Globus pallidus (tissue), 1 donor: Measurements from ENCODE around the gene C20orf144.
"Not testable (repeated sequence)": the region's sequence is repeated elsewhere in the genome, so short reads cannot be mapped to it uniquely, and the experiment has no call there.

Experiments
- DNase-seq: peaks from one replicate; pipeline ENCODE4 v3.0.0-alpha.2; 2015; ENCODE audit warnings: low spot score

The C20orf144 gene

DNA sequence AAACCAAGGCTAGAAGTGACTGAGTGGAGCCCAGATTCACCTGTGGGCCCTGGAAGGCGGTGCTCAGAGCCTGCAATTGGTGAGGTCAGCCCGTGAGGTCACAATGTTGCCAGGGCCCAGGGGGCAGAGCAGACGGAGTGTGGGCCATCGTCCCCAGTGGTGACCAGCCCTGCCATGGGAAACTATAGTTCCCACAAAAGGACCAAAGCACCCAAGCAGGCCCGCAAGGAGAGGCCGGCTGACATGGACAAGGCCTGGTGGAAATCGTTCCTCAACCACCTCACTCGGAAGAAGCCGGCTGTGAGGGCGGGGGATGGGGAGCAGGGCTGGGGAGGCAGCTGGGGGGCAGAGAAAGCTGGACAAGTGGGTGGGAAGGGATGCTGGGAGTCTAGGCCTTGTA, at the start of gene C20orf144:
TSS of gene C20orf144 (plus strand) at position 156 of the 400 bp plus-strand sequence. CDS start at position 175, 19 bp downstream.
- no peak for DNase-seq

DNA sequence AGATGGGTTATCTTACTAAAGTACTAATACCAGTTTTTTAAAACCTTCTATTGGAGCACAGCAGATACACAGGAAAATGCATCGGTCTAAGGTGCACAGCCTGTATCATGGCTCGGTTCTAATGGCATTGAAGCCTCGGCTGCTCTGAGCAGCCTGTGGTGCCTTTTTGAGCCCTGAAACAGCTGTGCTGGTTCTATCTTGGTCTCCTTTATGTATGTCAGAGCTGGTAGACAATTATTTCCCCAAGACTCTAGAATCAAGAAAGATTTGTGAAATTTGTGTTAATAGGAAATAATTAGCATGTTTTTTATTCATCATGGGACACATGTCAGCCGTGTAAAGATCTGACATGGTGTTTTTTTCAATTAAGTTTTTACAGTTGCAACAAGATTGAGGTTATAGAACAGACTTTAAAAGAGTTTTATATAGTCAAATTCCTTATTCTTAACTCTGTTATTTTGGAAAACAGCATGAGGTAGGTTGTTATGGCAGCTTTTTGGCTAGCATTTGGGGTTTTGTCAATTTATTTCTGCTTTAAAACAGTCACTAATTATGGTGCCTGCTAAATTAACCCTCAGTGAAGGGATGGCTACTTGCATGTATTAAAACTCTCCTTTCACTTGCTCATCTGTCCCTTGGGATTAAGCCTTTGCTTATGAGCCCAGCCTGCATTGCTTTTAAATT, 40.3 kb upstream of the C20orf144 start:
- no peak for DNase-seq

DNA sequence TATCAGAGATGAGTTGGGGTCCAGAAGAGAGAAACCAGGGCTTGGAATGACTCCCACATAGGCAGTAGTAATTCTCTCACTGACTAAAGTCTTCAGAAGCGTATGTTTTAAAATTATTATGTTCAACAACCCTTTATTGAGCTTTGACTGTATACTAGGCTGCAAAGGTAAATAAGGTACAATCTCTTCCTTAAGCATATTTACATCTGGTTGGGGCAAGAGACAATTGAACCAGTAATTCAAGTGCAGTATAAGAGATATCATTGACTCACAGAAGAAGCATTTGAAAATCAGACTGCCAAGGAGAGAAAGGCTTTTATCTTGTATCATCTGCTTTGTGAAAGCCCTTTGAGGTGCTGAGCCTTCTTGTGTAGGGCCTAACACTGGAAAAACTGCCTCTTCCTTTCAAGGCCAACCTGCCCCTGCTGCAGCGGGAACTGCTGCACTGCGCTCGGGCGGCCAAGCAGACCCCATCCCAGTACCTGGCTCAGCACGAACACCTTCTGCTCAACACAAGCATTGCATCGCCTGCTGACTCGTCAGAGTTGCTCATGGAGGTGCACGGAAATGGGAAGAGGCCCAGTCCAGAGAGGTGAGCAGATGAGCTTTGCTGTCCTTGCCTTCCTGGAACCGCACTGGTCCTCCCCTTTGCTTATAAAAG, 39.3 kb upstream of the C20orf144 start:
- no peak for DNase-seq

DNA sequence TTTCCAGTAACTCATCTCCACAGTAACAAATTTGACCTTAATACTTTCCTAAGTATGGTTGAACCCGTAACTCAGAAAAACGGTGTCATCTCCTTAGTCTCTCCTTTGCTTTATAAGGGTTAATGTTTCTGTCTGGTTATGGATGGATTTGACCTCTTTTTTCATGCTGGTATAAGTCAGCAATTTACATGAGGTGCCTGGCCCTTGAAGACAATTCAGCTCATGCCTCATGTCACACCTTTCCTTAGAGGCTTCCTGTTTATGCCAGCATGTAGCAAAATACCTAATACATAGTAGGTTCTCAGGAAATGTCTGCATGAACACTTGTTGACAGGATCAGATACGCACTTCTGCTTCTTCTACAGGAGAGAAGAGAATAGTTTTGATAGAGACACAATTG, 37.7 kb upstream of the C20orf144 start:
- DNase-seq = no peak

DNA sequence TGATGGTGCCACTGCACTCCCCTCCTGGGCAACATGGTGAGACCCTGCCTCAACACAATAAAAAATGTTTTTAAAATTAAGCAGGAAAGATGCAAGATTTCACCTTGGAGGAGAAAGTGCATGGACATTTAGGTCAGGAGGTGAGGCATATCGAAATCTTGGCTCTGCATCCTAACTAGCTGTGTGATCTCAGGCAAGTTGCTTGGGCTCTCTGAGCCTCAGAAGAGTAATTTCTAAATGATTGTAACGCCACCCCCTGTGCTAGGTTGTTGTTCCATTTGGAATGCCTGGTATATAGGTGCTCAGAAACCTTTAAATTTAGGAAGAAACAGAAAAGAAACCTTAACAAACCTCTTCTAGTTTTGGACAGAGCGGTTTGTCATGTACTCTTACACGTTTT, 35.9 kb upstream of the C20orf144 start:
- DNase-seq = no peak

- no peak for DNase-seq
Observed at GRCh38 chr20:33627577-33628216, 34.4 kb upstream of the C20orf144 start.

DNA sequence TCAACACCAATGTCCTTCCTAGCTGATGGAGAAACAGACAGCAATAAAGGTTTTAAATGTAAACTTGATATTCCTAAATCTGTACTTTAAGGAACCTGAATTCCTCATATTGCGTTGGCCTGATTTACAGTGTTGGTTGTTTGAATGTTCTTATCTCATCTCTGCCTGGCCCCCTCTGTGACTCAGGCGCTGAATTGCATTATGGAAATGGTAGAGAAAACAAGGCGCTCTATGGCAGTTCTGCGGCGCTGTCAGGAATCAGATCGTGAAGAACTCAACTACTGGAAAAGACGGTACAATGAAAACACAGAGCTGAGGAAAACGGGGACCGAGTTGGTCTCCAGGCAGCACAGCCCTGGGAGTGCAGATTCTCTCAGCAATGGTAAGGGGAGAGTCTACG, 32.6 kb upstream of the C20orf144 start:
- no peak for DNase-seq

DNA sequence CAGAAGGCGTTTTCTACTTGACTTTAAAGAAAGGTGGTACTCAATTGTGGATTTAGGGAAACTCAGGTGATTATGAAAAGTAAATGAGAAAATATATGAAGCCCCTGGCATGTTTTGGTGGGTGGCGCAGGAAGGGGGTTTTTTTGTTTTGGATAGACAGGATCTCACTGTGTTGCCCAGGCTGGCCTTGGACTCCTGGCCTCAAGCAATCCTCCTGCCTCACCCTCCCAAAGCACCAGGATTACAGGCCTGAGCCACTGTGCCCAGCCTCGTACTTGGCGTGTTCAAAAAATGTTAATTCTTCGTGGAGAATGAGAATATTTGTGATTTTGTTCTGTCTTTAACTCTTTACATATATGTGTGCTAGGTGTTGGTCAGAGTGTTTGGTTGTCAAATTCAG, 32.1 kb upstream of the C20orf144 start:
- no peak for DNase-seq

GRCh38 chr20:33630507-33630906, 31.6 kb upstream of the C20orf144 start:
- no peak for DNase-seq

DNA sequence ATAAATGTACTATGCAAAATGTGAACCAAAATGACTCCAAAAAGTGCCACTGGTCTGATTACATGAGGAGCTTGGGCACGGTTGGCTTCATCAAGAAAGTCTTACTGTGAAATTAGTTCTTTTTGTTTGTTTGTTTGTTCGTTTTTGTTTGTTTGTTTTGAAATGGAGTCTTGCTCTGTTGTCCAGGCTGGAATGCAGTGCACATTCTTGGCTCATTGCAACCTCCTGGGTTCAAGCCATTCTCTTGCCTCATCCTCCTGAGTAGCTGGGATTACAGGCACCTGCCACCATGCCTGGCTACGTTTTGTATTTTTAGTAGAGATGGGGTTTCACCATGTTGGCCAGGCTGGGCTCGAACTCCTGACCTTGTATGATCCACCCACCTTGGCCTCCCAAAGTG, 30.2 kb upstream of the C20orf144 start:
- DNase-seq = not testable (repeated sequence)

DNA sequence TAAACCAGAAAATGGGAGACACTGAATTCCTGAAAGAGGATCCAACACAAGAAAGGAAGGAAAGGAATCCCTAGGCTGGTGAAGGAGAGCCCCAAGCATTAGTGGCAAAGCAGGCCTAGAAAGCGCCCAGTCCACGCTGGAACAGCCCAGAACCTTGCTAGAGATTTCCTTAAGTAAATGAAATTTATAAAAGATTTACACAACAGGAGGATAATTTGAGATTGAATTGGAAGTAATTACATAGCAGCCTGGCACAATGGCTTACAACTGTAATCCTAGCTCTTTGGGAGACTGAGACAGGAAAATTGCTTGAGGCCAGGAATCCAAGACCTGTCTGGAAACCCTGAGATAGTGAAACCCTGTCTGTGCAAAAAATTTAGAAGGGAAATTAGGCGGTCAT, 26.8 kb upstream of the C20orf144 start:
- no peak for DNase-seq

DNA sequence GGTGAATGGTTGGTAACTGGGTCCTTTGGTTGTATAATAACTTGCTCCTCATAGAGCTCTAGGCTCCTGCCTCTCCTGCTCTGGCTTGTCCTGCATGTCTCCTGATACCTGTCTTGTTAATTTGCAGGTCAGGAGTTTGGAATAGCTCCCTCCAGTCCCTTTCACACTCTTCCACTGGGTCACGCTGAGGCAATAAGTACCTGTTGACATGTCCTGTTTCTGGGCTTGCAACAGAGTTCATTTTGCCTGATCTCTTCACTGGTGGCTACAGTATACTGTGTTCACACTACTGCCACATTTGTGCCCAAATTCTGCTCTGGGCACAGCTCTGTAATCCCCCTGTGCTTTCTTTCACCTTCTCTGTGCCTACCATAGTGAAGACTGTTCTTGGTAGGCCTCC, 25.4 kb upstream of the C20orf144 start:
- DNase-seq = no peak

- no peak for DNase-seq
Observed at GRCh38 chr20:33640287-33640686, 21.8 kb upstream of the C20orf144 start.

- DNase-seq = no peak
Observed at GRCh38 chr20:33644313-33645071, 17.6 kb upstream of the C20orf144 start.

DNA sequence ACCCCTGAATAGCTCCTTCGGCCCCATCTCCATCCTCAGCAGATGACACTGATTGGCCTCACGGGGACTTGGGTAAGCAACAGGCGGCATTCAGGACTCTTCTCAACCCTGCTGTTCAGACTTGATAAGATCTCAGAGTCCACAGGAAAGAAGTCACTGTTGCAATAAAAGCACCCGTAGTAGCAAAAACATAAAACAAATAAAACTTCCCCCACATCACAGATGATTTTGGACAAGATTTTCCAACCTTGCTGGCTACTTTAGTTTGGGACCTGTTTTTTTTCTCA, 17.1 kb upstream of the C20orf144 start:
- no peak for DNase-seq

GRCh38 chr20:33645396-33645795, 16.7 kb upstream of the C20orf144 start:
- DNase-seq = no peak

DNA sequence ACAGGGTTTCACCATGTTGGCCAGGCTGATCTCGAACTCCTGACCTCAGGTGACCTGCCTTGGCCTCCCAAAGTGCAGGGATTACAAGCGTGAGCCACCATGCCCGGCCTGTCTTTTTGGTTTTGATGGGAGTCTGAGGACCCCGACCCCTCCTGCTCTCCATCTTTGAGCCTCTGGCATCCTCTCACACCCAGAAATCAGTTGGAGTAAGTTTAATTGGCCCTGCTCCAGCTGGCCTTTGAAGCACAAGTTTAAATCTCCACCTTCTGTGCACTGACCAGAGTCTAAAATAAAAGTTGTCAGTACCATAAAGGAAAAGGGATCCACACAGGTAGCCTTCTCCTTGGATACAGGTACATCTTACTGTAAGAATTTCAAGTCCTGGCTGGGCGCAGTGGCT, 15.9 kb upstream of the C20orf144 start:
- DNase-seq = no peak

DNA sequence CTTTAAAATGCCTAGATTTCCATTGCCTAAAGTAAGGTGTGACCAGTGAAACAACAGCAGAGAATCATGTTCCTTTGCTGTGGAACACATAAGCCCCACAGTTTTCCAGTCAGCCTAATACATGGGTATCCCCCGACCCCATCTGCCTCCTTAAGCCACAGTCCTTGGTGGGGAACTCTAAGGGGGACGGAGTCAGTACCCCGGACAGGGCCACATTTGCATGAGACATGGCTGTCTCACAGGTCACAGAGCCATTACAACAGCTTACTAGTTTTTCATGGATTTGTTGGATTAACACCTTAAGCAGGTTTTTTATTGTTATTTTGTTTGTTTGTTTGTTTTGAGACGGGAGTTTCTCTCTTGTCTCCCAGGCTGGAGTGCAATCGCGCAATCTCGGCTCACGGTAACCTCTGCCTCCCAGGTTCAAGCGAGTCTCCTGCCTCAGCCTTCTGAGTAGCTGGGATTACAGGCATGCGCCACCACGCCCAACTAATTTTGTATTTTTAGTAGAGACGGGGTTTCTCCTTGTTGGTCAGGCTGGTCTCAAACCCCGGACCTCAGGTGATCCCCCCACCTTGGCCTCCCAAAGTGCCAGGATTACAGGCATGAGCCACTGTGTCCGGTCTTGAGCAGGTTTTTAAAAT, 15.0 kb upstream of the C20orf144 start:
- not testable (repeated sequence) for DNase-seq

GRCh38 chr20:33647603-33648395, 14.3 kb upstream of the C20orf144 start:
- DNase-seq = no peak

DNA sequence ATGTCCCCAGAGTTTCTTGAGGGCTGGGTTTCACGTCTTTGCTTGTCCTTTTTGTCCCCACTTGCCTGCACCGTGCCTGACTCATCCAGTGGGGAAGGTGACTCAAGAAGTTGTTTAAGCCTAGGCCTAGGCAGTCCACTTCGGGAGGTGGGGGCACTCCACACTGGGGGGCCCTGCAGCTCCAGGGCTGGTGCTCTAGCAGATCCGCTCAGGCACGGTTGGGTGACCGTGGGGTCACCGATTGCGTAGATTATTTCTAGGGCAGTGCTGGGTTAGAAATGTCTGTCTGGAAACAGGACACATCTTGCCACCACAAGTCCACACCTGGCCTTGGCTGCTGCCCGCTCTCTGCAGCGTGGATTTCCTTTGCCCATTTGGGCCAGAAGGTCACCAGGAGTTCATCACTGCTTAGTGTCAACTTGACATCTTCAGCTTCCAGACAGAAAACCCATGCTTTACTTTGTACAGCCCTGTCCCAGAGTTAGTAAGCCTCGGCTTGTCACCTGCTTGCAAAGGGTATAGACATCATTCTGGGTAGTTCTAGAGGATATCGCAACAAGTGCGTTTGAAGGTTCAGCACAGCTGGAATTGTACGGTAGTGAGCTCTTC, 13.6 kb upstream of the C20orf144 start:
- no peak for DNase-seq

DNA sequence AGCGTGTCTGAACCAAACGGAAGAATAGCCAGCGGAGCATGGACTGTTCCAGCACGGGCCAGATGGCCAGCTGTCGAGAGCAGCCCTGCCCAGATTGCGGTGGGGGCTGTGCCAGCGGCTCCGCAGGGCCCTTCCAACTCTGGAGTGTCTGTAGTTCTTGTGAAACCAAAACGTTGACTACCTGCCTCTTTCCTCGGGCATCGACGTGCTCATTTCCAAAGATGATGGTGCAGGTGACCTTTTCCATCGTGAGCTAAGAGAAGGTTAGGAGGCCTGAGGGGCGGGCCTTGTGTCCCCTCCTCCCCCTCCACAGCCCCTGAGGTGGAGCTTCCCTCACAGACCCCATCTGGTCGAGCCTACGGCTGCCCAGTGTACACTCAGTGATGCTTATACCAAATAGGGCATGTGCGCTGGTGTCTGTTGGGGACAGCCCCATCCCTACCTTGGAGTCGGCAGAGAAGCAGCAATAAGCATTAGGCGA, 12.9 kb upstream of the C20orf144 start:
- peak; percentile 66 for DNase-seq
